Breast epithelium (tissue), 4 donors: ENCODE results near the gene CNNM2. TPM values are rescaled to one million over a fixed set of nuclear protein-coding genes. Genes with fewer than 3 reads are reported as not detected.

Experiments
- DNase-seq, 2 donors: peaks; one replicate each; pipeline ENCODE4 v3.0.0-alpha.2; 2019; ENCODE audit warnings: low spot score in 2 of 2
- H3K27ac ChIP-seq, 2 donors: fragments of 200-600 bp; sonication (generic) in 1 of 2; one replicate each; pipeline ENCODE4 v1.5.1; 2016 to 2019; ENCODE audit warnings: mild to moderate bottlenecking in 1 of 2
- H3K27me3 ChIP-seq, 2 donors: fragments of 200-600 bp; sonication (generic) in 1 of 2; one replicate each; pipeline versions ENCODE4 v1.5.1 to v1.6.0; 2017 to 2019; ENCODE audit warnings: control low read depth in 1 of 2, mild to moderate bottlenecking in 1 of 2
- H3K36me3 ChIP-seq: fragments of 200-600 bp; one replicate; pipeline ENCODE4 v1.5.1; 2019
- H3K4me1 ChIP-seq, 2 donors: fragments of 200-600 bp; sonication (generic); one replicate each; pipeline ENCODE4 v1.5.1; 2016 to 2019; ENCODE audit warnings: control low read depth in 1 of 2
- H3K4me3 ChIP-seq, 3 donors: fragments of 200-600 bp; sonication (generic); 1 replicate in 2 of 3; 2 replicates in 1 of 3; pipeline ENCODE4 v1.5.1; 2016 to 2019; ENCODE audit warnings: mild to moderate bottlenecking in 3 of 3, moderate library complexity in 2 of 3
- H3K9me3 ChIP-seq, 2 donors: fragments of 200-600 bp; sonication (generic) in 1 of 2; one replicate each; pipeline ENCODE4 v1.5.1; 2016 to 2019; ENCODE audit warnings: control low read depth in 1 of 2
- CTCF ChIP-seq, 3 donors: fragments of 450-650 bp; IDR thresholded peaks; one replicate each; pipeline ENCODE4 v1.5.1; 2016 to 2017; ENCODE audit warnings: antibody characterized with exemption in 3 of 3, mild to moderate bottlenecking in 3 of 3, moderate library complexity in 3 of 3
- POLR2A ChIP-seq: fragments of 450-650 bp; IDR thresholded peaks from one replicate; pipeline ENCODE4 v1.6.1; 2016; ENCODE audit warnings: antibody characterized with exemption, mild to moderate bottlenecking, moderate library complexity
- POLR2AphosphoS5 ChIP-seq, 3 donors: sonication (generic); formaldehyde crosslinking; IDR thresholded peaks; one replicate each; pipeline ENCODE4 v1.6.1; 2017; ENCODE audit warnings: antibody characterized with exemption in 3 of 3
- intact Hi-C: fragments of 100-400 bp; cut with DNase I; formaldehyde crosslinking; loops from one replicate; pipeline ENCODE4 v1.15.1; 2023; ENCODE audit warnings: low total_unique reads
- total RNA-seq, 3 donors: library from RNA; depleted of rRNA; stranded (reverse); fragments of >200 nt; gene quantifications; one replicate each; pipeline ENCODE4 v1.1.0, GENCODE V29; 2016

CNNM2 gene
- total RNA-seq, 3 donors from 2014 or later = 6.4 to 7.2 (median 6.7) TPM

- no peak overlapping the region for H3K27ac ChIP-seq
- no peaks in the 10 kb centered on the region for H3K4me1 ChIP-seq
- no peak for DNase-seq
- TF ChIP-seq POLR2A (no peak), POLR2AphosphoS5 (IDR thresholded peaks at IDR 0.05) (no peak)
- H3K36me3 ChIP-seq = no peaks in the 10 kb centered on the region
- no peak overlapping the region for H3K4me3 ChIP-seq
- H3K9me3 ChIP-seq = no peaks in the 10 kb centered on the region
- H3K27me3 ChIP-seq = no peaks in the 10 kb centered on the region
- intact Hi-C loops = no loop called here
Observed at GRCh38 chr10:102872163-102872562, 45.9 kb upstream of the CNNM2 start.

- no peaks in the 10 kb centered on the region for H3K27me3 ChIP-seq
- DNase-seq = no peak
- no peaks in the 10 kb centered on the region for H3K9me3 ChIP-seq
- TF ChIP-seq POLR2AphosphoS5 (IDR thresholded peaks at IDR 0.05) (no peak), POLR2A (no peak), CTCF (IDR thresholded peaks at IDR 0.05) (no peak)
- no peak overlapping the region for H3K4me3 ChIP-seq
- H3K27ac ChIP-seq = no peak overlapping the region
- intact Hi-C loops = no loop called here
- no peaks in the 10 kb centered on the region for H3K36me3 ChIP-seq
- no peaks in the 10 kb centered on the region for H3K4me1 ChIP-seq
Observed at GRCh38 chr10:102876747-102877153, 41.3 kb upstream of the CNNM2 start.

DNA sequence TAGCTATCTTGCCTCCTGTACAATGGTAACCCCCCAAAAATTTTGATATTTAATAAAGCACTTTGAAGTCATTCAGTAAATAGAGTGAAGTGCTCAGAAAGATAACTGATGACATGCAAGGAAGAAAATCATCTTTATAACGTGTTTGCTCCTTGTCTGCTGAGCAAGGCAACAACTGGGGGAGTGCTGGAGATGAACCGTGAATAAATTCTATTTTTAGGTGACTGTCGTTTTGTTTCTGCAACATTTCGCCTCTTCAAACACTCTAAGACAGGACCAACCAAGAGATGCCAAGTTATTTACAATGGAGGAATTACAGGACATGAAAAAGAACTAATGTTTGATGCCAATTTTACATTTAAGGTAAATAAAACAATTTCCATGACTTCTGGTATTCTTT lies 39.5 kb upstream of the CNNM2 start:
- H3K4me1 ChIP-seq = no peaks in the 10 kb centered on the region
- H3K4me3 ChIP-seq = no peak overlapping the region
- H3K36me3 ChIP-seq = no peaks in the 10 kb centered on the region
- DNase-seq = no peak
- no peak overlapping the region for H3K27ac ChIP-seq
- no peaks in the 10 kb centered on the region for H3K27me3 ChIP-seq
- H3K9me3 ChIP-seq = no peaks in the 10 kb centered on the region
- TF ChIP-seq CTCF (IDR thresholded peaks at IDR 0.05) (no peak), POLR2A (no peak), POLR2AphosphoS5 (IDR thresholded peaks at IDR 0.05) (no peak)
- intact Hi-C loops = no loop called here

DNA sequence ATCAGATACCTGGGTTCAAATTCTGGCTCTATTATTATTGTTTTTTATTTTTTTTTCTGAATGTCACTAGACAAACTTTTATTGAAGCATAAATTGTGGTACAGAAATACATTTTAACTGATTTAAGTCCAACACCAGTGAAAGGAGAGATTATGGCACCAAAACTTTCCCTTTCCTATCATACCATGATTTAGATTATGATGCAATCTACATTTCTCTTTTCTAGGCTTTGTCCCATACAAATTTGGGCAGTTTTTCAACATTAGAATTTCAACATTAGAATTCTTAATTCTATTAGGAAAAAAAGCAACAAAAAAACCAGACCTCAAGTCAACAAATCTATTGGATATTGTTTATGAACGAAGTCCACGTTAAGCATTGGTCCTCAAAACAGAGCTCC lies 37.8 kb upstream of the CNNM2 start:
- intact Hi-C loops = no loop called here
- DNase-seq = no peak
- H3K36me3 ChIP-seq = no peaks in the 10 kb centered on the region

DNA sequence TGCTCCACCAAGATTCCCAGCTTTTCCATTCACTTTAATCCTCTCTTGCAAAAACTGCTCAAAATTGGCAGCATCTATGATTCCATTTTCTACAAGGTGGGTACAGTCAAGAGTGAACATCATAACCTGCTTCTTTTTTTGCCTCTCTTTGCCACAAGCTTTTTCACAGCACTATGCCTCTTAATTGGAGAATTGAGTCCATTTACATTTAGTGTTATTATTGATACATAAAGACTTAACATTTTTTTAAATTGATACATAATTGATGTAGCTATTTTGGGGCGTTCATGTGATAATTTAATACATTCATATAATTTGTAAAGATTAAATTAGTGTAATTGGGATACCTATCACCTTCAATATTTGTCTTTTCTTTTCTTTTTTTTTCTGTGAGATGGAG lies 30.0 kb upstream of the CNNM2 start:
- Histone ChIP-seq H3K4me3 (no peak overlapping the region), H3K27me3 (no peaks in the 10 kb centered on the region), H3K27ac (no peak overlapping the region), H3K4me1 (no peaks in the 10 kb centered on the region), H3K9me3 (no peaks in the 10 kb centered on the region), H3K36me3 (no peaks in the 10 kb centered on the region)
- DNase-seq = no peak
- intact Hi-C loops = no loop called here
- TF ChIP-seq POLR2A (no peak), POLR2AphosphoS5 (IDR thresholded peaks at IDR 0.05) (no peak), CTCF (IDR thresholded peaks at IDR 0.05) (no peak)

More for the DNA sequence above, 37.8 kb upstream of the CNNM2 start:
- no peaks in the 10 kb centered on the region for H3K27me3 ChIP-seq
- no peaks in the 10 kb centered on the region for H3K4me1 ChIP-seq
- no peak overlapping the region for H3K27ac ChIP-seq
- TF ChIP-seq CTCF (IDR thresholded peaks at IDR 0.05) (no peak), POLR2A (no peak), POLR2AphosphoS5 (IDR thresholded peaks at IDR 0.05) (no peak)
- H3K9me3 ChIP-seq = no peaks in the 10 kb centered on the region
- no peak overlapping the region for H3K4me3 ChIP-seq
